GM12892 (cell line): ENCODE measurements around the gene PCDHB3. TPM values are rescaled to one million over a fixed set of nuclear protein-coding genes. Genes with fewer than 3 reads are reported as not detected.
"Not testable (repeated sequence)": the region's sequence is repeated elsewhere in the genome, so short reads cannot be mapped to it uniquely, and the experiment has no call there.

Source experiments
- DNase-seq: peaks from one replicate; pipeline ENCODE4 v3.0.0; 2011; ENCODE audit not compliant: insufficient read length
- FAIRE-seq: peaks from 2 replicates; lab custom pipeline; 2011; peaks lifted over from hg19 to GRCh38; lab: Jason Lieb, UNC
- POLR2A ChIP-seq: IDR thresholded peaks from 2 replicates; pipeline ENCODE4 v1.6.1; 2011; ENCODE audit warnings: low read depth, low read length, control low read depth
- POLR2AphosphoS5 ChIP-seq: IDR thresholded peaks from 2 replicates; pipeline ENCODE4 v1.6.1; 2011; ENCODE audit warnings: low read depth, low read length, control low read depth
- TAF1 ChIP-seq: IDR thresholded peaks from 2 replicates; pipeline ENCODE4 v1.6.1; 2011; ENCODE audit warnings: low read depth, mild to moderate bottlenecking, control low read depth, low read length, borderline replicate concordance
- polyA plus RNA-seq: library from polyadenylated mRNA; unstranded; fragments of >200 nt; gene quantifications from one replicate; pipeline ENCODE4 v1.2.1, GENCODE V29; 2012; ENCODE audit warnings: missing spikeins, inconsistent platforms; ENCODE audit not compliant: missing spikeins

Gene PCDHB3
- polyA plus RNA-seq, result not detected

- no peak for FAIRE-seq
- no peak for DNase-seq
- TF ChIP-seq POLR2AphosphoS5 (no peak), POLR2A (no peak), TAF1 (no peak)
Measured at GRCh38 chr5:141100243-141100805, at the start of gene PCDHB3. PCDHB3 (plus strand) TSS chr5:141100473; CDS start chr5:141100650, 177 bp downstream.

DNA sequence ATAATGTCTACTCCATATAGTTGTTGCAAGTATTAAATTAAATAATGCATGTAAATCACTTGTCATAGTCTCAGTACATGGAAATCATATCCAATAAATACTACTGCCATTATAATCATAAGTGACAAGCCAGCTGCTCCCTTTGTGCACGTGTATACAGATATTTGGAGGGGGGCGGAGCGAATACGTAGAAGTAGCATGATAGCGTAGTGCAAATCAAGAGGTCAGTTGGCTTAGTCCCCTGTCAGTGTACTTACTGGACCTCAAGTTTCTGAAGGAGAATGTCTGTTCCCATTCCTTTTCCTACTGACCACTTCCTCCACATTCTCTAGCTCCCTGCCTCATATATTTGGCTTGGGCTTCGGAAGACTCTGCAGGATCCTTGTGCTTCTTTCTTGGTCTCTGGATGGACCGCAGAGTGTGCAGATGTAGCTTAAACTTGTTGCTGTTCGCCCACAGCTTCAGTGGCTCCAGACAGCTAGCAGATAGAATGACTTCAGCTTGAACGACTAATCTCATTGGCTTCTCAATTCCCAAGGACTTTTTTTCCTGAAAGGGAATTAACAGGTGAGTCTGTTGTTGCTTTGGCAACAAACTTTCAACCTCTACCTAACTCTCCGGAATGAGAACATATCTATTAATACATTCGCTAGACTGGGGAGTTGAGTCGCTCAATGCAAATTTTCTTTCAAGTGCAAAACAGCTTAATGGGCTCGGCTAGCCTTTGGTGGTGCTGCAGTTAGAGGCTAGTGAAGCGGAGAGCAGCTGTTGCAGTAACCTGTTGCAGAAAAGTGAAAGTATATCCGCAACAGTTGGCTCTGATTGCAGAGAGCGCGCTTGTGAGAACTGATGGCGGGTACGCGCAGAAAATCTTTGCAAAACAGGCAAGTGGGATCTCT is 49.4 kb upstream of the PCDHB3 start, which contains the start of gene PCDHB1:
Gene PCDHB1 (plus strand): TSS at position 753 of the 899 bp plus-strand sequence. CDS start 97 bp downstream, at position 850.
- no peak for TF ChIP-seq POLR2AphosphoS5
- no peak for TF ChIP-seq TAF1
- no peak for TF ChIP-seq POLR2A
- no peak for DNase-seq
- no peak for FAIRE-seq

DNA sequence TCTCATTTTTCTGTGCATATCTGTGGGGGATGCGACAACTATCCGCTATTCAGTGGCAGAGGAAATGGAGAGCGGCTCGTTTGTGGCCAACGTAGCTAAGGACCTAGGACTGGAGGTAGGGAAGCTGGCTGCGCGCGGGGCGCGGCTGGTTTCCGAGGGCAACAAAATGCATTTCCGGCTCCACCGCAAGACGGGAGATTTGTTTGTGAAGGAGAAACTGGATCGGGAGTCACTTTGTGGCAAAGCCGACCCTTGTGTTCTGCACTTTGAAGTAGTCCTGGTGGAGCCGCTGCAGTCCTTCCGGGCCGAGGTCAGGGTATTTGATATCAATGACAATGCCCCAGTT is 48.8 kb upstream of the PCDHB3 start:
- TF ChIP-seq TAF1, result no peak
- TF ChIP-seq POLR2A, result no peak
- TF ChIP-seq POLR2AphosphoS5, result no peak
- FAIRE-seq (no peak), DNase-seq (no peak)

DNA sequence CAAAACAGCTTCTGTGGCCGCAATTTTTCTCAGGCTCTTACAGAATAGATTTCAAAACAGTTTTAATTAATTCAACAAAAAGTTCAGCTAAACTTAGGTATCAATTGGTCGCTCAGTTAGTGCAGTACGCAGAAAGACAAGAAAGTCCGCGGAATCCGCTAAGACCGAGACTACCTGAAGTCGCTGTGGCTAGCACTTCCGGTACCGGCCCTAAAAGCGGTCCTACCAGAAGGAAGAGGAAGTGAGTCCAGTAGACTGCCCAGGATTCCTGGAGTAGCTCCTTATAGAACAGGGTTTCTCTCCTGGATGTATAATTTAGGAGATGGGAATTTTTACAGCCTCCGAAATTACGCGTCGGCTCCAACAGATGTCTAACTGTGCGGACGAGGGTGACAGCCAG is 22.4 kb upstream of the PCDHB3 start:
- DNase-seq (no peak), FAIRE-seq (no peak)
- TF ChIP-seq TAF1 (no peak), POLR2AphosphoS5 (no peak), POLR2A (no peak)

- DNase-seq (no peak), FAIRE-seq (no peak)
- TF ChIP-seq TAF1 (no peak), POLR2AphosphoS5 (no peak), POLR2A (no peak)
Measured at GRCh38 chr5:141082228-141082627, 18.0 kb upstream of the PCDHB3 start.

DNA sequence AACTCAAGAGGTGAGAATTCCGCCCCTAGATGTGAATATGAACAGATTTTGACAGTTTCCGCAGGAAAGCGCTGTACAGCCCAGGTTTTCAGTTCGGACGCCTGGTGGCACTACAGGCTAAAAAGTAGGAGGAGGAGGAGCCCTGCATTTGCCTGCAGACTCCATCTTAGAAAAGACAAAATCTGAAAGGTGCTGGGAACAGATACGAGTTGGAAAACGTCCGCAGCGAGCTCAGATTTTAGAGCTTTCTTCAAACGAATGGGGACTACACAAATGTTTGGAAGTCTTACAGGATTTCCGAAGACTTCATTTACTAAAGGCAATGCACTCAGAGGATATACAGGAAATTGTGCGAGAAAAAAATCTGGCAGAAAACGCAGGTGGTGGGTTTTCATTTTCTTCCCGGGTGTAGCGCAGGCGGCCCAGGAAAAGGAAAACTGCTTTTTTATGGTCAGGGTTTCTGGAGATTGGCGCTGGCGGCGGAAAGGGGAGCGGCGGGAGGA is 15.7 kb upstream of the PCDHB3 start:
- DNase-seq (no peak), FAIRE-seq (no peak)
- TF ChIP-seq POLR2AphosphoS5 (no peak), TAF1 (no peak)

DNA sequence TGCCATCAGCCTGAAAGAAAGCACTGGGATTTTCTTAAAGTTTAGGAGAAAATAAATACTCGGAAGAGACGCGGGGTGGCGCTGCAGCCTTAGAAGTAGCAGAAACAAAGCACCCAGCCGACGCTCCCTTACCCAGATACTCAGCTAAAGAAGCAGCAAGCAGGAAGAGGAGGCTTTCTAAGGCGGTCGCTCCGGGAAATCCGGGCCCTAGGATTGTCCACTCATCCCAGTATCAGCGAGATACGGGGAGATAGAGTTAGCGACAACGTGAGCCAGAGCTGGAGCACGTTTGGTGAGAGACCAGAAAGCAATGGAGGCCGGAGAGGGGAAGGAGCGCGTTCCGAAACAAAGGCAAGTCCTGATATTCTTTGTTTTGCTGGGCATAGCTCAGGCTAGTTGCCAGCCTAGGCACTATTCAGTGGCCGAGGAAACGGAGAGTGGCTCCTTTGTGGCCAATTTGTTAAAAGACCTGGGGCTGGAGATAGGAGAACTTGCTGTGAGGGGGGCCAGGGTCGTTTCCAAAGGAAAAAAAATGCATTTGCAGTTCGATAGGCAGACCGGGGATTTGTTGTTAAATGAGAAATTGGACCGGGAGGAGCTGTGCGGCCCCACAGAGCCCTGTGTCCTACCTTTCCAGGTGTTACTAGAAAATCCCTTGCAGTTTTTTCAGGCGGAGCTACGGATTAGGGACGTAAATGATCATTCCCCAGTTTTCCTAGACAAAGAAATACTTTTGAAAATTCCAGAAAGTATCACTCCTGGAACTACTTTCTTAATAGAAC is 5.6 kb upstream of the PCDHB3 start, which contains the start of gene PCDHB2:
Gene PCDHB2 (plus strand): TSS at position 135 of the 782 bp plus-strand sequence. CDS start 176 bp downstream, at position 311.
- TF ChIP-seq POLR2AphosphoS5 (no peak), TAF1 (no peak), POLR2A (no peak)
- DNase-seq, result no peak
- FAIRE-seq, result no peak

DNA sequence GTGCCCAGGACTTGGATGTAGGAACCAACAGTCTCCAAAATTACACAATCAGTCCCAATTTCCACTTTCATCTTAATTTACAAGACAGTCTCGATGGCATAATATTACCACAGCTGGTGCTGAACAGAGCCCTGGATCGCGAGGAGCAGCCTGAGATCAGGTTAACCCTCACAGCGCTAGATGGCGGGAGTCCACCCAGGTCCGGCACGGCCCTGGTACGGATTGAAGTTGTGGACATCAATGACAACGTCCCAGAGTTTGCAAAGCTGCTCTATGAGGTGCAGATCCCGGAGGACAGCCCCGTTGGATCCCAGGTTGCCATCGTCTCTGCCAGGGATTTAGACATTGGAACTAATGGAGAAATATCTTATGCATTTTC is 5.0 kb upstream of the PCDHB3 start:
- TF ChIP-seq POLR2AphosphoS5 (no peak), POLR2A (no peak), TAF1 (no peak)
- DNase-seq (no peak), FAIRE-seq (no peak)

GRCh38 chr5:141096181-141096580 is 4.1 kb upstream of the PCDHB3 start:
- not testable (repeated sequence) for DNase-seq, FAIRE-seq

DNA sequence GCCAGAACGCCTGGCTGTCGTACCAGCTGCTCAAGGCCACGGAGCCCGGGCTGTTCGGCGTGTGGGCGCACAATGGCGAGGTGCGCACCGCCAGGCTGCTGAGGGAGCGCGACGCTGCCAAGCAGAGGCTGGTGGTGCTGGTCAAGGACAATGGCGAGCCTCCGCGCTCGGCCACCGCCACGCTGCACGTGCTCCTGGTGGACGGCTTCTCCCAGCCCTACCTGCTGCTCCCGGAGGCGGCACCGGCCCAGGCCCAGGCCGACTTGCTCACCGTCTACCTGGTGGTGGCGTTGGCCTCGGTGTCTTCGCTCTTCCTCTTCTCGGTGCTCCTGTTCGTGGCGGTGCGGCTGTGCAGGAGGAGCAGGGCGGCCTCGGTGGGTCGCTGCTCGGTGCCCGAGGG is 3.7 kb upstream of the PCDHB3 start:
- FAIRE-seq, DNase-seq: not testable (repeated sequence)

- FAIRE-seq (no peak), DNase-seq (no peak)
- TF ChIP-seq TAF1, result no peak
- no peak for TF ChIP-seq POLR2AphosphoS5
- TF ChIP-seq POLR2A, result no peak
Measured at GRCh38 chr5:141101059-141101458, 786 bp downstream of the PCDHB3 start.

- not testable (repeated sequence) for FAIRE-seq, DNase-seq
Measured at GRCh38 chr5:141102070-141102469, 1.8 kb downstream of the PCDHB3 start.

GRCh38 chr5:141102471-141102870 is 2.2 kb downstream of the PCDHB3 start:
- not testable (repeated sequence) for FAIRE-seq, DNase-seq
